SU-DHL-6 (cell line): Measurements from ENCODE around the gene FANCG.

Experiments used
- CTCF ChIP-seq: fragments of 200-600 bp; sonication (generic); IDR thresholded peaks from one replicate; pipeline ENCODE4 v1.5.1; 2017; ENCODE audit warnings: antibody characterized with exemption, mild to moderate bottlenecking, low read length, moderate library complexity; ENCODE audit not compliant: insufficient read depth, poor library complexity, severe bottlenecking
- EZH2phosphoT487 ChIP-seq: fragments of 200-600 bp; sonication (generic), shearing (Covaris generic); conservative IDR thresholded peaks from 2 replicates; pipeline ENCODE4 v1.6.1; 2018; ENCODE audit warnings: mild to moderate bottlenecking, antibody characterized with exemption, low read length, moderate library complexity, mixed read lengths

GRCh38 chr9:35028341-35028740, 51.4 kb downstream of the FANCG start:
- TF ChIP-seq CTCF (no peak), EZH2phosphoT487 (no peak)
